Ammon's horn (tissue), 1 donor: ENCODE data around the gene VMP1.
"Not testable (repeated sequence)": the region's sequence is repeated elsewhere in the genome, so short reads cannot be mapped to it uniquely, and the experiment has no call there.

Experiments used
- DNase-seq: peaks from one replicate; pipeline ENCODE4 v3.0.0-alpha.2; 2016; ENCODE audit warnings: low spot score

VMP1 gene

DNA sequence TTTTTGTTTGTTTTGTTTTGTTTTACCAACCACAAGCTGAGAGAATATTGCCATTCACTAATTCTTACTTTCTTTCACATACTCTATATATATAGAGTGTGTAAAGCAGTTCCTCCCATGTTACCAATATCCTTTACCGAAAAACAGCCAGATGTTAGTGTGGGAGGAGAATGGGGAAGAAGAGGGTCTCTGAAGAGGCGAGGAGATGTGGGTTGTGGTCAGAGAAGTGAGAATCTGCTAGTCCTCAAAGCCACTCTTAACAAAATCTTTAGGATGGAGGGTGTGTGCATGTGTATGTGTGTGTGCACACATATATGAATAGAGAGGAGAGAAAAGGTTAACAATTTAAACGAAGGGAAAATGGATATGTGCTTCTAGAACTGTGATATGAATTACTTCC lies 104.7 kb downstream of the VMP1 start:
- DNase-seq: no peak

DNA sequence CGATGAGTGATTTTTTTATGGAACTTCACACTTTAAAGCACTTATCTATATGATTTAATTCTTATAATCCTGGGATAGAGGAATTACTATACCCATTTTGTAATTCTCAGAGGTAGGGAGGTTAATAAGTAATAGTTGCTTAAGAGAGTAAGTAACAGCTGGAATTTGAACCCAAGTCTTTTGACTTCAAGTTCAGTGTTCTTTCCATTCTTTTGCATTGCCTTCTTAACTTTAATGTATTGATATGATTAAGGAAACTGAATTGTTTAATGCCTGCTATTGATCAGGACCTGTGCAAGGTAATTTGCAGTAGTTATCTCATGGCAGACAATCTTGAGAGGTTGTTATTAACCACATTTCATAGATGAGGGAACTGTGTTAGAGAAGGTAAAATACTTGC lies 106.8 kb downstream of the VMP1 start:
- DNase-seq: no peak

DNA sequence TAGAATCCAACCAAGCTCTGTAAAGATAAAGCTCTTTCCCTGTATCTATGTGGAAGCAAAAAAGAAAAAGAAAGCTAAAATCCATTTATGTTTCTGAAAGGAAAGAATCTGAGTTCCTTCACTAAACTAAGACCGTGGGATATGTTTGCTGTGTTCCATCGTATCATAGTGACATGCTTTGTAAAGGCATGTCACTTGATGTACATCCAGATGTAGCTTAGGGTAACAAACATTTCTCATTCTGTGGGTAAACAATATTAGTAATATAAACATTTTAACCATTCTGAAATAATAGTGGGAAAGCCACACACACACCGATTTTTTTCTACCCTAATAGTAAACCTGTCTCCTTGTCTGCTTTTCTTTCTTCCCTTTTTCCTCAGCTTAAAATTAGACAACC lies 107.2 kb downstream of the VMP1 start:
- no peak for DNase-seq

DNA sequence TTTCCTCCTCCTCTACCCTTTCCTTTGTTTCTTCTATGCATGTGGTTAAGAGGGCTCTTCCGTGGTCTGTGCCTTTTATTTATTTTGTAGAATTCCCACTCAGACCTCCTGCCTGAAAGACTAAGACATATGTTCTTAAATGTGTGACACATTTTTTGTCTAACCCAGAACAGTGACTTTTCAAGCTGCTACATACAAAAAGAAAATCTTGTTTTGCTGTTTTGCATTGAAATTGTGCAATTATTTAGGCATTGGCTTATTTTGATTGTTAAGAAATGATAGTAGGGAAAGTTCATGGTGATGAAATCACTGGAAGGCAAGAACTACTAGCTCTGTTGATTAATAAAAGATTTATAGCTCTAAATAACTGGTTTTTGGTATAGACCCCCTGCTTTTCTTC lies 108.5 kb downstream of the VMP1 start:
- no peak for DNase-seq

- DNase-seq: no peak
Measured at GRCh38 chr17:59825533-59826322, 118.3 kb downstream of the VMP1 start.

GRCh38 chr17:59826706-59827453 lies 119.4 kb downstream of the VMP1 start:
- DNase-seq: no peak

DNA sequence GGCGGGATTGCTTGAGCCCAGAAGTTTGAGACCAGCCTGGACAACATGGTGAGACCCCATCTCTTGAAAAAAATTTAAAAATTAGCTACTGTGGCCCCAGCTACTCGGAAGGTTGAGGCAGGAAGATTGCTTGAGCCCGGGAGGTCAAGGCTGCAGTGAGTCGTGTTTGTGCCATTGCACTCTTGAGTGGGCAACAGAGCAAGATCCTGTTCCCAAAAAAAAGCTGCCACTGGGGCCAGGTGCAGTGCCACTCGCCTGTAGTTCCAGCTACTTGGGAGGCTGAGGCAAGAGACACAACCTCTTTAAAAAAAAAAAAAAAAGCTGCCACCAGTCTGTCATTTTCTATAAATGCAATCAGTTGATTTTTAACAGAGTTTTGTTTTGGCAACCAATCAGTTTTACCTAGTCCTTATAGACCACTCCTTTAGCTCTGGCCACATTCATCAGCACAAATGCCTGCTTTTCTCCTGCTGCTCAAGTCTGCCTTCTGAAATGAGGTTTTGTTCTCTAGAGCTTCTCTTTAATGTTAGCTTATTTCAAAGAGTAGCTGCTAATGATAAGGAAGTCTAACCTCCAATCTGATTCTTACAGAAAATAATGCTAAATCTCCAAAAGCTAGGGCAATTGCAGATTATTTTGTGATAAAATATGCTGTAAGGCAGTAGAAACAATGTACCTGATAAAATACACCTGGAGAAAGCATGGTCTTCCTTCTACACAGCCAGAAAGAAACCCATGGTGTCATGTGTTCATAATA lies 120.4 kb downstream of the VMP1 start:
- DNase-seq: no peak

DNA sequence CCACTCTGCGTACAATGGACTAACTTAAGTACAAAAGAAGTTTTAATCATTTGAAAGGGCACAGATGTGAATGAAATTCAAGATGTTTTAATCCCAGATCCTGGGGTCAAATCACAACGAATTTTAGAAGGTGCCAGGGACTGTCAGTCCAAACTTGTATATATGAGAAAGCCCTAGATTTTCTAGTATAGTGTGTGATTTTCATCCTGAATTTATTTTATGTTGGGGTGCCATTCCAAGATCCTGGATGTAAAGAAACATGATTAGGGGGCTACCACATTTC lies 121.0 kb downstream of the VMP1 start:
- DNase-seq: no peak

DNA sequence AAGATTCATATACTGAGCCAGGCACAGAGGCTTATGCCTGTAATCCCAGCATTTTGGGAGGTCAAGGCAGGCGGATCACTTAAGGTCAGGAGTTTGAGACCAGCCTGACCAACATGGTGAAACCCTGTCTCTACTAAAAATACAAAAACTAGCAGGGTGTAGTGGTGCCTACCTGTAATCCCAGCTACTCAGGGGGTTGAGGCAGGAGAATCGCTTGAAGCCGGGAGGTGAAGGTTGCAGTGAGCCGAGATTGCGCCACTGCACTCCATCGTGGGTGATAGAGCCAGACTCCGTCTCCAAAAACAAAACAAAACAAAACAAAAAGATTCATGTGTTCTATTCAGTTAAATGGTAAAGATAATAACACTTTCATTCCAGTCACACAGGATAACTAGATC lies 121.4 kb downstream of the VMP1 start:
- DNase-seq: not testable (repeated sequence)

- no peak for DNase-seq
Measured at GRCh38 chr17:59829217-59830006, 122.0 kb downstream of the VMP1 start.

DNA sequence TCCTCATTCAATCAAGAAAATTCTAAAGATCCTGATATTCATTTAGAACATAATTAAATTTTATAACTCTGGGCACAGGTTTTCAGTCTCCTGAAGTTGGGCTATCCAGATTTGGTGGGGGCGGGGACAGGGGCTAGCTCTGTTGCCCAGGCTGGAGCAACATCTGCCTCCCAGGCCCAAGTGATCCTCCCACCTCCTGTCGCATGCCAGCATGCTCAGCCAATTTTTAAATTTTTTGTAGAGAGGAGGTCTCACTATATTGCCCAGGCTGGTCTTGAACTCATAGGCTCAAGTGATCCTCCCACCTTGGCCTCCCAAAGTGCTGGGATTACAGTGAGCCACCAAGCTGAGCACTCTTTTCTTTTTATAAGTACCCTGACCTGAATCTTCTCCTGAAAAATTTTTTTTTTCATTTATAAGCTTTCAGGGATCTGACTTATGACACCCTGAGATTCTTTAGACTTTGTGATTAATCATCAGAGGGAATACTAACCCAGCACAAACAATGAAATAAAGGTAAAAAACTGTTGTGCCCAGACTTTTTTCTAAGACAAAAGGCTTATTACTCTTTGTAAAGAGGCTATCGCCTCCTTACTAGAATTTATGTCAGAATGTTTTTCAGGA lies 122.7 kb downstream of the VMP1 start:
- DNase-seq: no peak

- DNase-seq: no peak
Measured at GRCh38 chr17:59830846-59831486, 123.5 kb downstream of the VMP1 start.

- DNase-seq: no peak
Measured at GRCh38 chr17:59832883-59833379, 125.5 kb downstream of the VMP1 start.

DNA sequence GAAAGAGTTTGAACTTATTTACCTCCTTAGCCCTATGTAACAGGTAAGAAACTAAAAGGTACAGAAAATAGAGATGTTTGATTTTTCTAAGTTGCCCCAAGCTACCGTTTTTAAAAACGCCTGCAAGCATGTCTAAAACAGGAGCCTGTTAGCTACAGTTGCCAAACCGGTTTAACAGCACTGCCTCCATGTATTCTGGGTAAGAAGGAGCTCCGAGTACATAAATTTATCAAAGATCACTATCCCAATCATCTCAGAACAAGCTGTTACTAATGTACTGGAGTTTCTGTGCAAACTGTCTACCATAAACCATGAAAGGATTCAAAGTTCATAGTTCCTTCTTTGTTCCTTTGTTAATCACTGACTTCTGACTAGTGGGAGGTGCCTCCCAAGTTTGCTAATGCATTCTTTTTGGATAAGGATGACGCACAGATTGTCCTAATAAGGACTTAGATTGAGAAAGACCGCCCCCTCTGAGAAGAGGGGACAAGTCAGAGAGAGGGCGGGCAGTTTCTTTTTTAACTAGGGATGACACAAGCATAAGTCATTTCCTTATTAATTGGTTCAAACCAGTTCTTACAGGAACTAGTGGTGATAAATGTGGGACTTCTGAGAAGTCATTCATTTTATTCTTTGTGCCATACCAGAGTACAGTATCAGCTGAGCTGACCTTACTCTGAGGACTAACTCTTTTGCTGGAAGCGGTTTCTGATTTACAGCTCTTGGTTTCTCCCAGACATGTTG lies 130.0 kb downstream of the VMP1 start:
- peak; percentile 67 for DNase-seq

GRCh38 chr17:59838052-59838916 lies 130.8 kb downstream of the VMP1 start:
- DNase-seq: no peak

- no peak for DNase-seq
Measured at GRCh38 chr17:59839651-59840328, 132.3 kb downstream of the VMP1 start.

DNA sequence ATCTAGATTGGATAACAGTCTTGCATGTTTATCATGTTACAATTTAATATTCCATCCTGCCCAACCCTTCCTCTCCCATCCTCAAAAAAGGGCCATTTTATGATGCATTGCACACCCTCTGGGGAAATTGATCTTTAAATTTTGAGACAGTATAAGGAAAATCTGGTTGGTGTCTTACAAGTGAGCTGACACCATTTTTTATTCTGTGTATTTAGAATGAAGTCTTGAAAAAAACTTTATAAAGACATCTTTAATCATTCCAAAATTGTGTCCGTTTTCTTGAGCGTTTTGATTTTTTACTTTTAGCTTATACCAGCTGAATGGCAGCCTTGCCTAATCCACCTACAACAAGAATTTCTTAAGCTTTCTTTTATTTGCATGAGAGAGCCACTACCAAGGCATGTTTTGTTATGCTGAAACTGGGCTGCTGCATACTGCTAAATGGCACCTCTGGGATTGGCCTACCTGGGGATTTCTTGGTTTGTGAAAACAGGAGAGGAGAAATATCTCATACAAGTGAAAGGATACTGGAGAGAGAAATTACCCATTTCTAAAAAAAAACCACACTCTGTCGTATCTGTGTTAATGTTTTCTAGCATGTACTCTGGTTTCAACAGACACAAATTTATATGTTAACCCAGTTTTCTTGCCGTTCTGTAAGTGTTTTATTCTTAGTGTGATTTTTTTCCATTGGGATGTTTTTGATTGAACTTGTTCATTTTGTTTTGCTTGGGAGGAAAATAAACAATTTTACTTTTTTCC lies 133.1 kb downstream of the VMP1 start:
- DNase-seq: no peak
